Glutamatergic neuron (in vitro differentiated cells): ENCODE results near the gene NCAPH2. TPM values are rescaled to one million over a fixed set of nuclear protein-coding genes. Genes with fewer than 3 reads are reported as not detected.

ENCODE experiments used
- DNase-seq: peaks from one replicate; pipeline ENCODE4 v3.0.0; 2022
- H3K27ac Mint-ChIP-seq: one replicate; pipeline ENCODE4 v1.8.0; 2020; ENCODE audit warnings: mild to moderate bottlenecking, mixed read lengths, inconsistent platforms; ENCODE audit not compliant: unreplicated experiment
- H3K27me3 Mint-ChIP-seq: one replicate; pipeline ENCODE4 v1.8.0; 2020; ENCODE audit warnings: mild to moderate bottlenecking, moderate library complexity, mixed read lengths, inconsistent platforms; ENCODE audit not compliant: unreplicated experiment
- H3K36me3 Mint-ChIP-seq: one replicate; pipeline ENCODE4 v1.8.0; 2020; ENCODE audit warnings: mild to moderate bottlenecking, mixed read lengths, inconsistent platforms; ENCODE audit not compliant: unreplicated experiment
- H3K4me1 Mint-ChIP-seq: one replicate; pipeline ENCODE4 v1.8.0; 2020; ENCODE audit warnings: mild to moderate bottlenecking, low read depth, mixed read lengths, inconsistent platforms; ENCODE audit not compliant: unreplicated experiment
- H3K4me3 Mint-ChIP-seq: one replicate; pipeline ENCODE4 v1.8.0; 2020; ENCODE audit warnings: mild to moderate bottlenecking, mixed read lengths, inconsistent platforms; ENCODE audit not compliant: unreplicated experiment
- H3K9me3 Mint-ChIP-seq: one replicate; pipeline ENCODE4 v1.8.0; 2020; ENCODE audit warnings: mild to moderate bottlenecking, moderate library complexity, mixed read lengths, inconsistent platforms; ENCODE audit not compliant: unreplicated experiment
- CTCF ChIP-seq: fragments of 200-600 bp; sonication (generic); IDR thresholded peaks from one replicate; pipeline ENCODE4 v1.5.0; 2021; ENCODE audit not compliant: partially characterized antibody, unreplicated experiment
- total RNA-seq: library from RNA; stranded (reverse); fragmentation: NEBNext Ultra II Directional; extraction: Animal tissue kit (Norgen Biotek cat#: 25700); gene quantifications from one replicate; pipeline ENCODE4 v1.2.1, GENCODE V29; 2021; ENCODE audit not compliant: unreplicated experiment

Gene NCAPH2
- total RNA-seq, 1 donor from 2014 or later = 52.9 TPM

- H3K4me1 Mint-ChIP-seq = peaks cover 4% of the 10 kb centered on the region
- DNase-seq = peak; percentile 98
- peaks cover 13% of the 10 kb centered on the region for H3K27me3 Mint-ChIP-seq
- peak within 1 kb of the TSS; percentile 89 for H3K4me3 Mint-ChIP-seq
- TF ChIP-seq CTCF = peak; percentile 93
- H3K36me3 Mint-ChIP-seq = no peaks in the 10 kb centered on the region
- H3K27ac Mint-ChIP-seq = no peak within 1 kb of the TSS
- H3K9me3 Mint-ChIP-seq = peaks cover 6% of the 10 kb centered on the region
Observed at GRCh38 chr22:50562523-50563412, 54.7 kb downstream of the NCAPH2 start, which contains the start of gene SYCE3. Gene SYCE3 (minus strand): TSS chr22:50562919. CDS start chr22:50556405, 6,514 bp downstream.

- TF ChIP-seq CTCF = no peak
- Mint-ChIP-seq H3K4me1 (peaks cover 4% of the 10 kb centered on the region), H3K27ac (no peak overlapping the region), H3K36me3 (no peaks in the 10 kb centered on the region), H3K4me3 (peak overlapping the region; percentile 89), H3K27me3 (peaks cover 13% of the 10 kb centered on the region), H3K9me3 (peaks cover 4% of the 10 kb centered on the region)
- DNase-seq = no peak
Observed at GRCh38 chr22:50563413-50564160, 55.6 kb downstream of the NCAPH2 start.

DNA sequence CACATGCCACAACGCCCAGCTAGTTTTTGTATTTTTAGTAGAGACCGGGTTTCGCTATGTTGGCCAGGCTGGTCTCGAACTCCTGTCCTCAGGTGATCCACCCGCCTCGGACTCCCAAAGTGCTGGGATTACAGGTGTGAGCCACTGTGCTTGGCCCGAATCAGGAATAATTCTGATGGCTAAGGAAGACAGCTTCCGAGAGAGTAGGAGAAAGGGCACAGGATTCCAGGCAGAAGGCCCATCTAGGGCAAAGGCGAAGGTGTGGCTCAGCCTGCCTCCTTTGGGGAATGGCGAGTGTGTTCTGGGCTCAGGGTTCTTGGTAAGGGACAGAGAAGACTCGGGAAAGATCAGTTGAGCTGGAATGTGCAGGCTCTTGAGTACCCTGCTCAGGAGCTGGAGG, 56.3 kb downstream of the NCAPH2 start:
- peaks cover 13% of the 10 kb centered on the region for H3K27me3 Mint-ChIP-seq
- no peaks in the 10 kb centered on the region for H3K36me3 Mint-ChIP-seq
- H3K4me1 Mint-ChIP-seq = peaks cover 4% of the 10 kb centered on the region
- no peak for DNase-seq
- peaks cover 4% of the 10 kb centered on the region for H3K9me3 Mint-ChIP-seq
- no peak overlapping the region for H3K4me3 Mint-ChIP-seq
- H3K27ac Mint-ChIP-seq = no peak overlapping the region
- TF ChIP-seq CTCF = no peak

- no peak for TF ChIP-seq CTCF
- Mint-ChIP-seq H3K27me3 (peaks cover 2% of the 10 kb centered on the region), H3K36me3 (no peaks in the 10 kb centered on the region), H3K4me3 (no peak overlapping the region), H3K27ac (no peak overlapping the region), H3K9me3 (peaks cover 4% of the 10 kb centered on the region), H3K4me1 (peaks cover 4% of the 10 kb centered on the region)
- DNase-seq = no peak
Observed at GRCh38 chr22:50567721-50568252, 59.8 kb downstream of the NCAPH2 start.

DNA sequence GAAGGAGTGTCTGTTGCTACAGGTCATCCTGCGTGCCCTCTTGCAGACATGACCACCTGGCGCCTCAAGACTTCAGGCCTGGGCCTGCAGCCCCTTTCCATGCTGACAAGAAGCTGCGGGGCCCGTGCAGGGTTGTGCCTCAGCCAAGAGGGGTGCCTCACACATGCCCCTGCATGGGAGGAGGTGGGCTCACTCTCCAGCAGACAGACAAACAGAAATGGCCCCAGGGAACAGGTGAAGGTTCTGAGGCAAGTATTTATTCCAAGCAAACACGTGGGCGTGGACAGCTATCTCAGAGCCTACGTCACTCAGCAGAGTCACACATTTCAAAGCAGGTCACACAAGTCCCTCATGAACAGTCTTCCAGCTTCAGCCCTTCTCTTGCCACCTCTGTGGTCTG, 60.6 kb downstream of the NCAPH2 start:
- H3K36me3 Mint-ChIP-seq = no peaks in the 10 kb centered on the region

More for the DNA sequence above, 60.6 kb downstream of the NCAPH2 start:
- Mint-ChIP-seq H3K4me3 (no peak overlapping the region), H3K4me1 (no peaks in the 10 kb centered on the region), H3K27ac (no peak overlapping the region), H3K27me3 (peaks cover 2% of the 10 kb centered on the region), H3K9me3 (peaks cover 4% of the 10 kb centered on the region)
- DNase-seq = no peak
- TF ChIP-seq CTCF = no peak
